Gastrocnemius medialis (tissue), 4 donors: Measurements from ENCODE around the gene MOBP.

Experiments
- POLR2A ChIP-seq, 2 donors: fragments of 450-650 bp; IDR thresholded peaks; one replicate each; pipeline ENCODE4 v1.6.1; 2017; ENCODE audit warnings: antibody characterized with exemption in 2 of 2, mild to moderate bottlenecking in 2 of 2, moderate library complexity in 2 of 2
- TF ChIP-seq, protein P1 (sequence below), 5 experiments: fragments of 450-650 bp in 3 of 5; fragments of 200-600 bp in 2 of 5; sonication (generic) in 2 of 5; IDR thresholded peaks in 4 of 5; conservative IDR thresholded peaks in 1 of 5; 1 replicate in 4 of 5; 2 replicates in 1 of 5; pipeline ENCODE4 v1.5.1; 2016 to 2019; ENCODE audit warnings: antibody characterized with exemption in 5 of 5, mild to moderate bottlenecking in 3 of 5, moderate library complexity in 3 of 5

DNA sequence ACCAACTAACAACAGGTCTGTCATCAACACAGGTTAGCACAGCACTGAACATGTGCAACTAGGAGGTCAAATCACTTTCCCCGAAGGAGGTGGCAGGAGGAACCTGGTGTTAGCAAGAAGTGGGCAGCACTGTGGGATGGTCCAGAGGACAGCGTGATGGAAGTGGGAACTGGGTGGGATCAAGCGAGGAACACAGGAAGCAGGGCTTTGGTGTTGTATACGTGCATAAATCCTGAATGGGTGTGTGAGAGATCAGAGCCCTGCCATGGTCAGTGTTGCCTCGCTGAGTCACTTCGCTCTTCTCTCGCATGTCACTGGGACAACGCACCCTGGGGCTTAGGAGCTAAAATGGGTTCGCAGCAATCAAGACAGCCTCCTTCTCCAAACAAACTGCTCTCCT, 62.1 kb downstream of the MOBP start:
- TF ChIP-seq, protein P1, sequence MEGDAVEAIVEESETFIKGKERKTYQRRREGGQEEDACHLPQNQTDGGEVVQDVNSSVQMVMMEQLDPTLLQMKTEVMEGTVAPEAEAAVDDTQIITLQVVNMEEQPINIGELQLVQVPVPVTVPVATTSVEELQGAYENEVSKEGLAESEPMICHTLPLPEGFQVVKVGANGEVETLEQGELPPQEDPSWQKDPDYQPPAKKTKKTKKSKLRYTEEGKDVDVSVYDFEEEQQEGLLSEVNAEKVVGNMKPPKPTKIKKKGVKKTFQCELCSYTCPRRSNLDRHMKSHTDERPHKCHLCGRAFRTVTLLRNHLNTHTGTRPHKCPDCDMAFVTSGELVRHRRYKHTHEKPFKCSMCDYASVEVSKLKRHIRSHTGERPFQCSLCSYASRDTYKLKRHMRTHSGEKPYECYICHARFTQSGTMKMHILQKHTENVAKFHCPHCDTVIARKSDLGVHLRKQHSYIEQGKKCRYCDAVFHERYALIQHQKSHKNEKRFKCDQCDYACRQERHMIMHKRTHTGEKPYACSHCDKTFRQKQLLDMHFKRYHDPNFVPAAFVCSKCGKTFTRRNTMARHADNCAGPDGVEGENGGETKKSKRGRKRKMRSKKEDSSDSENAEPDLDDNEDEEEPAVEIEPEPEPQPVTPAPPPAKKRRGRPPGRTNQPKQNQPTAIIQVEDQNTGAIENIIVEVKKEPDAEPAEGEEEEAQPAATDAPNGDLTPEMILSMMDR (IDR thresholded peaks at IDR 0.05 in 4 of 5, conservative IDR thresholded peaks at IDR 0.05 in 1 of 5) = no peak
- TF ChIP-seq POLR2A (IDR thresholded peaks at IDR 0.05) = no peak
